ENCODE data around the gene PLCH1. TPM values are rescaled to one million over a fixed set of nuclear protein-coding genes. Genes with fewer than 3 reads are reported as not detected.

PLCH1 gene
- total RNA-seq, 1 donor from 2014 or later, result 10.9 TPM

GRCh38 chr3:155744010-155744625 lies 753 bp downstream of the PLCH1 start:
- no peak for DNase-seq

DNA sequence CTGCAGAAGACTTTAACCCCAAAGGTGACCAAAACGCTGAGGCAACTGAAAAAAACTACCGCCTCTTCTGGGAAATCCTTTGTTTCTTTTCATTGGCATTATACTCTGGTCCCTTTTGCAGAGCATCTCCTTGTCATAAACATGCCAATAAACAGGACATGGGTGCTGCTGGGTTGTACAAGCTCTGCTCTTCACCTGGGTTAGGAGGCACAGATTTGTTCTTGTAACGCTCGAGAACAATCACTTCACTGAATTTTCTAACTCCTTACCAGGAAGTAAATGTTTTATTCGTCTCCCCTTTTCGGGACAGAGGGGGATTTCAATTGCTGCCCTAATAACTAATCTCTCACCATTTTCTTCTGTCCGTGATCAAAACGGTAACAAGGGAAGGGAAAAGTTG lies 1.3 kb downstream of the PLCH1 start:
- no peak for DNase-seq

GRCh38 chr3:155742349-155742965 lies 2.4 kb downstream of the PLCH1 start:
- no peak for DNase-seq

GRCh38 chr3:155741603-155742002 lies 3.3 kb downstream of the PLCH1 start:
- DNase-seq, result no peak

GRCh38 chr3:155741101-155741500 lies 3.8 kb downstream of the PLCH1 start:
- DNase-seq, result no peak

- DNase-seq, result no peak
Measured at GRCh38 chr3:155739154-155739553, 5.7 kb downstream of the PLCH1 start.

GRCh38 chr3:155738580-155739076 lies 6.2 kb downstream of the PLCH1 start:
- no peak for DNase-seq

- no peak for DNase-seq
Measured at GRCh38 chr3:155737844-155738460, 6.9 kb downstream of the PLCH1 start.

DNA sequence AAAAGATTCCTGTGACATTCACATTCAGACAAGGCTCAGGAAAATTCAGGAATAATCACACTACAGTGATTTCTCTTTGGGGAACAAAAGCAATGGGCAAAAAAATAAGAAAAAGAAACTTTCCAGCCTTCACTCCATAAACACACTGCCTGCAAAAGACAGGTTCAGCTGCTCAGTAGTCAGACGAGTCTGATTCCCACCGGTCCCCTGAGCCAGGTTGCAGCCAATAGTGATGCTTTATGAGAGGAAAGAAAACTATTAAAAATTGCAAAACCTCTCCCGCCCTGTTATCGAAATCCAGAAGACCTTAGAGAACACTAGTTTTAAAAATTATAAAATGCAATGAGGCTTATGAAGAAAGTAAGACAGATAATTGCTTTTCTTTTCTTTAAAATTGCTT lies 8.5 kb downstream of the PLCH1 start:
- no peak for DNase-seq

DNA sequence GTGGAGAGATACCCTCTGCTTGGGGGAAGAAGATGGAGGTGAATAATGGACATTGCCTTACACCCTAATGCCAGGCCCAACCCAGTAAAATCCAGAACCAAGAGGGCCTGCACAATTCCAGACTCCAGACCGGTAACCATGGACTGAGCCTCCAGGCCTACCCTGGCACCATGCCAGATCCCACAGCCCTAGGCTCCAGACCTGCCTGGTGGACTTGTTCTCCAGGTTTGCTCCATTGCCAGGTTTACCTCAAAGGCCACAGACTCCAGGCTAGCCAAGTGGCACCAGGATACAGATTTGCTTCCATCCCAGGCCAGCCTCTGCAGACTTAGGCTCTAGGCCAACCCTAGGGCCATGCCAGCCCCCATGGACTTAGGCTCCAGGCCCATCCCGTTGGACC lies 14.0 kb downstream of the PLCH1 start:
- no peak for DNase-seq

- no peak for DNase-seq
Measured at GRCh38 chr3:155727836-155728235, 17.0 kb downstream of the PLCH1 start.

- DNase-seq, result no peak
Measured at GRCh38 chr3:155714295-155714718, 30.6 kb downstream of the PLCH1 start.

DNA sequence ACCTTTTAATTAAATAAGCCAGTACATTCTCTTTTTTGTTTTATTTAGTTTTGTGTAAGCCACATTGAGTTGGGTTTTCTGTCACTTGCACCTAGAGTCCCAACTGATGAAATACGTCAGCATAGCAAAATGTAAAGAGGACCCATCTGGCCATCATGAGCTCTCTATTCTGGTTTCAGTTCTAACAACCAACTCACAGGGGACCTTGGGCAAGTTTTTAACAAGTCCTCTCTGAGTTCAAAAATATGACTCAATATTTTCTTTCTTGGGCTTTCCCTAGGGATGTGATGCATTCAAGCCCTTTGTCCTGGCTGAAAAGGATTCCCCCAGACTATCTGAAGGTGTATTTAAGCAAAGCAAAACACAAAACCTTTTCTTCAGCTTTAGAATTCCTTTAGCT lies 32.9 kb downstream of the PLCH1 start:
- DNase-seq, result no peak

- DNase-seq, result peak; percentile 15
Measured at GRCh38 chr3:155704771-155705559, 39.9 kb downstream of the PLCH1 start.

DNA sequence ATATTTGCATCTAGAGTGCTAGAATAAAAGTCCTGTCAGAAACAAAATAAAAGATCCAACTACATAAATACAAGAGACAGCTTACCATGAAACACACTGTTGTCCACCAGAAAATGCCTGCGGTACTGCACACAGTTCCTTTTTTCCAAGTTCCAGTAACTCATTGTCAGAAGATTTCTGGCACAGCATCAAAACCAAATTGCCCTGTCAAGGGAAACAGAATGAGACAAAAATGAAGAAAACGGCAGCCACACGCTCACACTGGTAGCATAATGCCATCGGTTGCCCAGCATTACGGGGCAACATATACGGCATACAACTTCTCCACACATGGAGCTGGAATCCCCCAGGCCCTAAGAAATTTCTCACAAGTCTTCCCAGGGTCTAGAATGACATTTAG lies 40.8 kb downstream of the PLCH1 start:
- DNase-seq, result no peak

- no peak for DNase-seq
Measured at GRCh38 chr3:155702745-155703591, 41.9 kb downstream of the PLCH1 start.

DNA sequence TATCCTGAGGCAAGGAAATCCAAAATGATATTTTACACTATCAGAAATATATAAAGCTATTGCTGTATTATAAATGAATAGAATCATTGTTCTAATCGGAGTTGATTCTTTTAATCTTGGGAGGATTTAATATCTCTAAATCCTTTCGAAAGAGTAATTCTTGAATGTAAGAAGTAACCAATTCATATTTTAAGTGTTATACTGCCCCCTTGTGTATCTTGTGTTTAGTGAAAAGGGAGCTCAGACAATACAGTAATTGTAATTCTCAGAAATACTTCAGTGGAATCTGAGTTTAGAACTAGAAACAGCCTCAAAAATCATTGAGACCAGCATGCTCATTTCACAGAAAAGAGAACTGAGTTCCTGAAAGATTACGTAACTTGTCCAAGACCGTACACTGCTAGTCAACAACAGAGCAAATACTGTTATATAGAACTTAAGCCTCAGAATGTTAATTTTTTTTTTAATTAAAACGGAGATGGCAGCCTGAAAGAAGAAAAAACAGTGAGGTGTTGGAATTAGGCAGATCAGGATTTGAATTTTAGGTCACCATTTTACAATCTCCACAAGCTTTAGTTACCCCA lies 42.9 kb downstream of the PLCH1 start:
- no peak for DNase-seq

DNA sequence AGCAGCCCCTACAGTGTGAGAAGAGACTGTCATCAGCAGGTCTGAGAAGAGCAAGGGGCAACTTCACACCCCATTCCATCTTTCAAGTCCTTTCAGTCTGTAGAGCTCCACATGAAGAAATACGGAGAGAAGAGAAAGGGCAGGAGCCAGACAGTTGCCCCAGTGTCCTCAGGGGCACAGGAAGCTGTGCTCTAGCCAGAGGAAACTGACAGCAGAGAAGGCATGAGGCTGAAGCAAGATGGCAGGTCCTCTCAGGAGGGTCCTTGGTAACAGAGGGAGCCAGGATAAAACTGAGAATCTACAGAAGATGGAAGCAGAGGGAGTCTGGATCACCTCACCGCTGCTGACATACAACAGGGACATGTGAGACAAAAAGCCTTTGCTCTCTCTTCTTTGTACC lies 47.3 kb downstream of the PLCH1 start:
- DNase-seq, result no peak

- DNase-seq, result no peak
Measured at GRCh38 chr3:155690921-155691320, 54.0 kb downstream of the PLCH1 start.

DNA sequence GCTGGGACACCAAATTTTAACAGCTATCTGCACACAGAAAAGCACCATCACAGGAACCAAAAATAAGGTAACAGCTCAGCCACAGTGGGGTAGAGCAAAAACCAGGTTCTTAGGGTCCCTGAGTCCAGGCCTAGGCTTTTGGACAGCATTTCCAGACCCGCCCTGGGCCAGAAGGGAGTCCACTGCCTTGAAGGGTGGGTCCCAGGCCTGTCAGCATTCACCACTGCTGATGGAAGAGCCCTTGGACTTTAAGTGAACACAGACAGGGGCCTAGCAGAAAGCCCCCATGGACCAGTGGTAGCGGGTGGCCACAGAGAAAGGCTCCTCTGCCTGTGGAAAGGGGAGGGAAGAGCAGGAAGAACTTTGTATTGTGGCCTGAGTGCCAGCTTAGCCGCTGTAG lies 56.4 kb downstream of the PLCH1 start:
- DNase-seq, result no peak

DNA sequence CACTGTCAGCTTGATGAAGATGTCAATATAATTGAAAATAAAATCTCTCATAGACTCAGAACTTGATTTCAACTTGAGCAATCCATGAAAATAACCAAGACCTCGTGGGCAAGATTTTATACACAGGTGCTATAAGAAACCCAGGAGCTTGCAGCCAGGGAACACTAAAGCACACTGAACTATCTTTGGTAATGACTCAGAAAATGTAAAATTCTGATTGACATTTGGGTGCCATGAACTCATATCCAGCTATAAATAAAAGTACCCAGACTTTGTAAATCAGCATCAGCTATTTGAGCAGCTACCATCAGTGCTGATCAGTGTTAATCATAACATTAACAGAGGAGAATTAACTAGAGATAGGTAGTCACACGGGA lies 61.5 kb downstream of the PLCH1 start:
- DNase-seq, result no peak
